22Rv1 (cell line): Measurements from ENCODE around the gene CROT.

Experiments
- ZFX ChIP-seq: fragments of 450-650 bp; IDR thresholded peaks from 2 replicates; pipeline ENCODE4 v1.6.1; 2017; ENCODE audit warnings: antibody characterized with exemption, borderline replicate concordance
- TF ChIP-seq, protein P1 (sequence below): fragments of 450-650 bp; IDR thresholded peaks from 2 replicates; pipeline ENCODE4 v1.5.1; 2017; ENCODE audit warnings: mild to moderate bottlenecking

DNA sequence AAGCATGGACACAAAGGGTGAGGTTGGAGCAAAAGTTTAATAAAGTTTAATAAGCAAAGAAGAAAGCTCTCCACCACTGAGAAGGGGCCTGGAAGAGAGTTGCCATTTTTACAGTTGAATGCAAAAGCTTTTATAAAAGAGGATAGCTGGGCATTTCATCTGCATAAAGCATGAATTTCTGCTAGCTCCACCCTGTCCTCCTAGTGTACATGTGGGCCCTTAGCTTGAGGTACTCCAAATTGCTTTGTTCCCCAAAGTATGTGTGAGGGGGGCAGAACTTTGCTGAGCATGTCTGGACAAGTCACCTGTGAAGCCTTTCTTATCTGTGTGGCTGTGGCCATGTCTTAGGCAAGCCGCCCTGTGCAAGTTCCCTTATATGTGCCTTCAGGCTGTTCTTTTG is 22.6 kb upstream of the CROT start:
- TF ChIP-seq, protein P1, sequence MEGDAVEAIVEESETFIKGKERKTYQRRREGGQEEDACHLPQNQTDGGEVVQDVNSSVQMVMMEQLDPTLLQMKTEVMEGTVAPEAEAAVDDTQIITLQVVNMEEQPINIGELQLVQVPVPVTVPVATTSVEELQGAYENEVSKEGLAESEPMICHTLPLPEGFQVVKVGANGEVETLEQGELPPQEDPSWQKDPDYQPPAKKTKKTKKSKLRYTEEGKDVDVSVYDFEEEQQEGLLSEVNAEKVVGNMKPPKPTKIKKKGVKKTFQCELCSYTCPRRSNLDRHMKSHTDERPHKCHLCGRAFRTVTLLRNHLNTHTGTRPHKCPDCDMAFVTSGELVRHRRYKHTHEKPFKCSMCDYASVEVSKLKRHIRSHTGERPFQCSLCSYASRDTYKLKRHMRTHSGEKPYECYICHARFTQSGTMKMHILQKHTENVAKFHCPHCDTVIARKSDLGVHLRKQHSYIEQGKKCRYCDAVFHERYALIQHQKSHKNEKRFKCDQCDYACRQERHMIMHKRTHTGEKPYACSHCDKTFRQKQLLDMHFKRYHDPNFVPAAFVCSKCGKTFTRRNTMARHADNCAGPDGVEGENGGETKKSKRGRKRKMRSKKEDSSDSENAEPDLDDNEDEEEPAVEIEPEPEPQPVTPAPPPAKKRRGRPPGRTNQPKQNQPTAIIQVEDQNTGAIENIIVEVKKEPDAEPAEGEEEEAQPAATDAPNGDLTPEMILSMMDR, result no peak
- no peak for TF ChIP-seq ZFX
